Left cardiac atrium (tissue), 4 donors: ENCODE results near the gene CAMK2D. TPM values are rescaled to one million over a fixed set of nuclear protein-coding genes. Genes with fewer than 3 reads are reported as not detected.
A peak's percentile ranks its signal among the peaks of the same experiment; 100 is the strongest.

Source experiments
- ATAC-seq, 2 donors: fragments of 200-7000 bp; cut with Tn5 transposase; one replicate each; pipeline ENCODE4 v1.9.1; 2020; ENCODE audit warnings: mild to moderate bottlenecking in 2 of 2, moderate library complexity in 2 of 2
- DNase-seq: peaks from one replicate; pipeline ENCODE4 v3.0.0-alpha.2; 2020
- intact Hi-C, 2 donors: fragments of 100-400 bp; cut with DNase I; formaldehyde crosslinking; loops; one replicate each; pipeline versions ENCODE4 v1.14.1 to v1.15.1; 2022 to 2023
- total RNA-seq, 2 donors: library from RNA; stranded (reverse); fragmentation: NEBNext Ultra II Directional; extraction: Animal tissue kit (Norgen Biotek cat#: 25700); gene quantifications; one replicate each; pipeline ENCODE4 v1.2.1, GENCODE V29; 2021
- donor health status: DM: no; HTN: yes; CAD: no.
- donor health status: DM: no; HTN: yes; CAD: no; lungs with severe emphysema.
- donor health status: DM: yes; HTN: yes; CAD: no.
- donor health status: Dilated cardiomyopathy.

CAMK2D gene
- total RNA-seq, 2 donors from 2014 or later, result 133 to 136 TPM

DNA sequence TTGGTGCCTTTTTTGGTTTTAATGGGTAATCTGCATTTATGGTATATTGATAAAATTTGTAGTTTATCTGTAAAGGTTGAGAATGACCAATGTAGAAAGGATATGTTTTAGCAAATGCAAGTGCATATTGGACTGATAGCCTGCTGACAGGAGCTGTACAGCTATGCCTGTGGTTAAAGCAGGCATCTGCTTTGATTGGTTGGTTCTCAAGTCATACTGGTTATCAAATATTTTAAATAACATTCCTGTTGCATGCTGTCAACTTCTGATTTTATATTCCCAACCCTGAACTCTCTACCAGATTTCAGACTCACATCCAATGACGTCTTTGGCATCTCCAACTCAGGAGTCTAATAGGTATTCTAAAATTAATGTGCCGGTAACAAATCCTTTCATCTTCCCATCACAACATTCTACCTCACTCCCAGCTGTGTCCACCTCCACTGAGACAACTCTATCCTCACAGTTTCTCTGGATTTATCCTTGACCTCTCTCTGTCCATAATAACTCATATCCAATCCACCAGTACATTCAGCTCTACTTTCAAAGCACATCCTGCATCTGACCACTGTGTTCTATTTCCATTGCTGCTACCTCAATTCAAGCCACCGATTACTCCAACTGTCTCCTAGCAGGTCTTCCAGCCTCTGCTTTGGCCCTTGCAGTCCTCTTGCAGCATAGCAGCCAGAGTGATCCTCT lies 125.7 kb downstream of the CAMK2D start:
- ATAC-seq, result peak; percentile 42 to 76
- no peak for DNase-seq
- intact Hi-C loops, result loop anchor here in 1 of 2 donors (10.0 kb wide), 1 partner anchor 91 kb away; no protein-coding TSS in a partner anchor

DNA sequence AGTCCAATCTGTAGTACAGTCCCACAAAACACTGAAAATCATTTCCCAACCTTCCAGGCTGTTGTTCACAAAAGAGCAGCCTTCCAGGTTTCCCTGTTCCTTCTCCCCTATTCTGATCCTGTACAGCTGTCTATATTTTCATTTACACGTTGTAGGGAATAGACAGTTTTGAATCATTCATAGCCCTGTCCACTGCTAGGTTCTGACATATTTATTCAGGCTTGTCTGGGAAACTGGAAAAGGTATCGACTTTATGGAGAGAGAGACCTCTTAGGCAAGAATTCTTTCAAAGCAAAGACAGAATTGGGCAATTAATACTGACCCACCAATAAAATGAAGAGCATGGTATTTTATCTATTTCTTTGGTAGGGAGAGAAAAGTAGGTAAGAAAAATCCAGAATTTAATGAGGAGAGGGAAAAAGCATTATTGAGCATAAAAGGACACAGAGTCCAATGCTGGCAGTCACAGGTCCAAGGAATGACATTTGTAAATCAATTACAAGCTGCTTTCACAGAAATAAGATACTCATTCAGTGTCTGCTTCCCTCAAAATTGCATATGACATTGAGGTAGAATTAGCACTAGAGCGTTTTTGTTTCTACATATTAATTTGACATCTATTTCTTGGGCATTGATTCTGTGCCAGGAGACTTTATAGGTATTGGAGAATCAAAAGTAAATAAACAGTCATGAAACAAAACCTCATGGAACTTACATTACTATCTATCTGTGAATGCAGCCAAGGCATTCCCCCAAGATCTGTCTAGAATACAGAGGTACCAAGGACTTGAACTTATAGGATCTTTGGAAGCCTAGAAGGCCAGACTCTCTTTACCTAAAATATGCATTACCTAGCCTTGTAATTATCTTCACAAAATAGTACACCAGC lies 127.2 kb downstream of the CAMK2D start:
- DNase-seq (no peak), ATAC-seq (peak in 1 of 2 donors; percentile 15)
- intact Hi-C loops, result loop anchor here in 1 of 2 donors (10.0 kb wide), 1 partner anchor 90 kb away; no protein-coding TSS in a partner anchor

DNA sequence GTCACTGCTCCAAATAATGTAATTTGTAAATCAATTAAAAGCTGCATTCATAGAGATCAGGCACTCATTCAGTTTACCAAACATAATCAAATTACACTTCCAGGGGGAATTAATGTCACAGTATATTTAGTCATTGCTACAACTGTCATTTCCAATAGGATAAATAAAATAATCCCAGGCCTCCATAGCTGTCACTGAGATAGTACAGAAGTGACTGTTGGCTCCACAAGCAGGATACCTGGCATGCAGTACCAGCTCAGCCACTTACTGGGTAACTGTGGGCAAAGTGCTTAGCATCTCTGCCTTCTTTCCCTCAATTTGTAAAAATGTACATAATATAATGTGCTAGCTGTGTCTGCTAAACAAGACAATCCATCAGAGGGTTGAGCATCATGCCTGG lies 128.1 kb downstream of the CAMK2D start:
- DNase-seq (no peak), ATAC-seq (peak; percentile 44 to 45)
- intact Hi-C loops, result loop anchor here in 1 of 2 donors (10.0 kb wide), 1 partner anchor 89 kb away; no protein-coding TSS in a partner anchor

DNA sequence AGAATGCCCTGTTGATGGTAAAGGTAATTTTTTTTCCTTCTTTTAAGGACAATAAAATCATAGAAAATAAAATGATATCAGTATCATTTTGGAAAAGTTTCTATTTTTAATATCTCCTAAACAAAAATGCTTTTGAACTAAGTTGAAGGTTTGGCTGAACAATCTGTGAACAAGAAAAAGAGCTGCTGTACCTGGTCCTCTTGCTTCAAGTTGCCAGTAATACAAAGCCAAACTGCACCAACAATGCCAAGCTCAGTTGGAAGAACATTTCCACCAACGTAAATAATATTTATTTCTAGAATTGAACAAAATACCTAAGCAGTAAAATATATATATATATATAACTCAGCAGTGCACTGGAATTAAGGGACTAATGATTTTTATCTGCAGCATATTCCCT lies 132.8 kb downstream of the CAMK2D start:
- no peak for DNase-seq
- no peak for ATAC-seq
- intact Hi-C loops, result no loop called here

DNA sequence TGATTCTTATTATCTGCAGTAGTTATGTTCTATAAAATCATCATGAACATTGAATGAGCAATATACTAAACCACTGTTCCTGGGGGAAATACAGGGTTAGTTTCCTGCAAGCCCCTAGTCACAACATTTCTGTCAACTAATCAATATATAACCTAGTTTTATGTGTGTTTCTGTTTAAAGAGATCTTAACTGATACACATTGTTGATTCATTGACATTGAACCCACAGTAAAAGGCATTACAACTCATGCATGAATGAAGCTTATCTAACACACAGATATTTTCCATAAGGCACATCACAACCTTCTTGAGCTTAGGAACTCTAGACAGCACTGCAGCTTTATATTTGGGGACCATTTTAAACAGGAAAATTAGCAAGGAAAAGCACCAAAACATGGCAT lies 134.2 kb downstream of the CAMK2D start:
- DNase-seq (no peak), ATAC-seq (no peak)
- intact Hi-C loops, result no loop called here

DNA sequence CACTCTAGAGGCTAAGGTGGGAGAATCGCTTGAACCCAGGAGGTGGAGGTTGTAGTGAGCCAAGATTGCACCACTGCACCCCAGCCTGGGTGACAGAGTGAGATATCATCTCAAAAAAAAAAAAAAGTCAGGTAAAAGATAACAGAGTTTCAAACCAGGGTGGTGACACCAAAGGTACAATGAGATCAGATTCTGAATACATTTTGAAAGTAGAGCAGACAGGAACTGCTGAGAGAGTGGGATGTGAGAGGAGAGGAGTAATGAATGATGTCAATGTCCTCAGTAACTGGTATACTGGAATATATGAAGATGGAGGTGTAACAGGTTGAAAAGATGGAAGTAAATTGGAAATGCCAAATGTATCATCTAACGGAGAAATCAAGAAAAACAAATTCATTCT lies 135.6 kb downstream of the CAMK2D start:
- intact Hi-C loops, result no loop called here
- no peak for DNase-seq
- ATAC-seq, result no peak

DNA sequence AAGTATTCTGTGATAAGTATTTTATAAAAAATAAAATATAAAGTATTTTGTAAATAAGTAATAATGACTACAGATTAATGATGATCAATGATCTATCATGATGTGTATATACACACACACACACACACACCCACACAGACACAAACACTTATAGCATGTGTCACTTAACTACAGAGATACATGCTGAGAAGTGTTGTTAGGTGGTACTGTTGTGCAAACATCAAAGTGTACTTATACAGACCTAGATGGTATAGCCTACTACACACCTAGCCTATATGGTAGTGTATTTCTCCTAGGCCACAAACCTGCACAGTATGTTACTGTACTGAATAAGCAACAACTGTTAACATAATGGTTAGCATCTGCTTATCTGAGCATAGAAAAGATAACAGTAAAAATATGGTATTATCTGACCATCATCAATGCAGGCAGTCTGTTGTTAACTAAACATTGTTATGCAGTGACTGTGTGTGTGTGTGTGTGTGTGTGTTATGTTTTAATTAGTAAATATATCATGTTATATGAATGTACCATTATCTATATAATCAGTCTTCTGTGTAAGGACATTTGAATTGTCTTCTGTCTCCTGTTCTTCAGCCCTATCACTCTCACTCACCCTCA lies 138.2 kb downstream of the CAMK2D start:
- intact Hi-C loops, result no loop called here
- DNase-seq, result no peak
- ATAC-seq, result no peak

DNA sequence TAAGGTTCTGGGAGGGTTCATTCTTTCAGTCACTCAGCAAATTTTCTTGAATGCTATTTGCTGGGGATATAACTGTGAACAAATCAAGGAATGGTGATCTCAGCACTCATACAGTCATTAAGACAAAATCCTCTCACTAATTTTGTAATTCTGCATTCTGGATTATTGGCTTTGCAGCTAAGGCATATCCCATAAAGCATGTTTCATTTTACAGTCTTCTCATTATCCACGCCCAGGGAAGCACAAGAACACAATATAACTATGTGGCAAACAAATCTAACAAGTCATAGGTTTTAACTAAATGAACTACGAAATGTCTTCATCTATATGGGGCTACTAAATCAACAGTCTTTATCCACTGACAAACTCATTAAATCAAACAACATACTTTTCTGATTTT lies 139.9 kb downstream of the CAMK2D start:
- no peak for ATAC-seq
- intact Hi-C loops, result no loop called here
- DNase-seq, result no peak

DNA sequence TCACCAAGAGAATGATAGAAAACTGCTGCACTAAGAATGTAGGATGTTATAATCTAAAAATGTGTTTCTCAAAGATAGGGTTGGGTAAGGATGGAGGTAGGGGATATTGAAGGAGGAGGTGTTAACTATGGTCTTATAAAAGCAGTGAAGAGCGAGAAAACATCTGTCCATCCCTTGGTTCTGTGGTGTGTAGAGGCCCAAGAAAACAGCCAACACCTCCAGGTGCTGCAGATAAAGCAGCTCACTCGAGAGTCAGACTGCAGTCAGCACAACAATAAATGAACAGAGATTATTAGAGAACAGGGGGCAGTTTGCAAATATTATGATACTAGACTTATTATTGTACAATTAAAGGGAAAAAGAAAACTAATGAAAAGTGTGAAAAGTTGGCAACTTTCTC lies 141.5 kb downstream of the CAMK2D start:
- intact Hi-C loops, result no loop called here
- DNase-seq, result no peak
- ATAC-seq, result no peak

DNA sequence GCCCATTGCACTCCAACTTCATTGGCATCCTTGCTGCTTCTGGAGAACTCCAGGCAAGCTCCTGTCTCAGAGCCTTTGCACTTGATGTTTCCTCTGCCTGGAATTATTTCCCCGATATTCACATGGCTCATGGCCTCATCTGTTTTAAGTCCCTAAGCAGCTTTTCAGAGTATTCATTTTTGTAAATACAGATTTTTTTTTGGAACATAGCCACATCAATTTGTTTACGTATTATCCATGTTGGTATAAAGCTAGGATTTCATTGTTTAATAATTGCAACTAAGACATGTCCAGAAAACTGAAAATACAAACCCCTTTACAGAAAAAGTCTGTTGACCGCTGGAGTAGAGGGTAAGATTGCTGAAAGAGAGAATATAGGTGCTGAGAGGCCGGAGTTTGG lies 142.0 kb downstream of the CAMK2D start:
- DNase-seq (no peak), ATAC-seq (no peak)
- intact Hi-C loops, result no loop called here

DNA sequence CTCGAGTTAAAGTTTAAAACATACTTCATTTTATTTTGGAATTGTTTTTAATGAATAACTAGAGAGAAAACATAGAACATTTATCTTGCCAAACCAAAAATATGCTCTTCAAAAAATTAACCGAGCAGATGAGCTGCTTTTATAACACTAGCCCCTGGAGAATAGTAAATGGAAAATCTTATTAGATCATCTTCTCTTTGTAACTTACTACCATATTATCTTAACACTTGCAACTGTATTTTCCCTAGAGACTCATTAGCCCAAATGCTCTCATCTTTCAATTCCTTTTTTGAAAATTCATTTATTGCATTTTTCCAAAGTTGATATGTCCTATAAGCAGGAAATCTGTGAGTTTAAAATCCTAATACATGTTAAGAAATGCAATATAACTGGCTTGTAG lies 143.3 kb downstream of the CAMK2D start:
- no peak for ATAC-seq
- intact Hi-C loops, result no loop called here
- no peak for DNase-seq

DNA sequence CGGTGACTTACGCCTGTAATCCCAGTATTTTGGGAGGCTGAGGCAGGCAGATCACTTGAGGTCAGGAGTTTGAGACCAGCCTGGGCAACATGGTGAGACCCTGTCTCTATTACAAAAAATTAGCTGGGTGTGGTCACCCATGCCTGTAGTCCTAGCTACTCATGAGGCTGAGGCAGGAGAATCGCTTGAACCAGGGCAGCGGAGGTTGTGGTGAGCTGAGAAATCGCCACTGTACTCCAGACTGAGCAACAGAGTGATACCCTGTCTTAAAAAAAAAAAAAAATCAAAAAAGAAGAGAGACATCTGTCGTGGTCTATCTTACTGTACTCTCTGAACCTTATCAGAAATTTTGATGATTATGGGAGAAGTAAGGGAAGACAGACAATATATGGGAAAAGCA lies 144.3 kb downstream of the CAMK2D start:
- intact Hi-C loops, result no loop called here
- DNase-seq (no peak), ATAC-seq (no peak)

DNA sequence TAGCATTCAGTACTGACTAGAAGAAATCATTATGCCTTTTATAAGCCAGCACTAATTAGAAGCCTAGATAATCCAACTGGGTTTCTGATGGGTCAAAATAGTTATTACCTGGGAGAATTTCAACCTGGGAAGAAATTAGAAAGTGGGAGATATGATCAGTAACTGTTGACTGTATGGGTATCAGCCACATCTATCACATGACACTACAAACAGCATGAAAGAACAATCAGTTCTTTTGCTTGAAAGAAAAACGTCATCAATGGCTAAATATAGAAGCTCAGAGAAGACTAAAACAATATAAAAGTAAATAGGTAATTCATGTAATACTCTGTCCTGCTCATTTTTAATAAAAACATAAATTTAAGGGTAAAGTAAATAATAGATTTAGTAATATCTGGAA lies 145.1 kb downstream of the CAMK2D start:
- DNase-seq, result no peak
- no peak for ATAC-seq
- intact Hi-C loops, result no loop called here

DNA sequence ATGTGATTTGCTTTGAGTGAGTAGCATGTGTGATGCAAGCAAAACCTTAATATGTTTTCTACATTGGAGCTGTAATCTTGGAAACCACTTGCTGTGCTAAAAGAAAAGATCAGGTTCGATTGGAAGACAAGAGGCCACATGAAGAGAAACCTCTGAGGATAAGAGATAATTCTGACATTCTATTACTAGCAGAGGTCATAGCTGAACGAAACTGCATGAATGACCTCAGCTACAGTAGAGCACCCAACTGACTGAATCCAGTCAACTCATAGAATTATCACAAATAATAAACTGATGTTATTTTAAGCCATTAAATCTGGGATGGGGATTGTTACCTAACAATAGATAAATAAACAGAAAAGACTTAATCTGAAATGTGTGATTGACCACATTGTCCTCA lies 147.1 kb downstream of the CAMK2D start:
- ATAC-seq (no peak), DNase-seq (no peak)
- intact Hi-C loops, result no loop called here

DNA sequence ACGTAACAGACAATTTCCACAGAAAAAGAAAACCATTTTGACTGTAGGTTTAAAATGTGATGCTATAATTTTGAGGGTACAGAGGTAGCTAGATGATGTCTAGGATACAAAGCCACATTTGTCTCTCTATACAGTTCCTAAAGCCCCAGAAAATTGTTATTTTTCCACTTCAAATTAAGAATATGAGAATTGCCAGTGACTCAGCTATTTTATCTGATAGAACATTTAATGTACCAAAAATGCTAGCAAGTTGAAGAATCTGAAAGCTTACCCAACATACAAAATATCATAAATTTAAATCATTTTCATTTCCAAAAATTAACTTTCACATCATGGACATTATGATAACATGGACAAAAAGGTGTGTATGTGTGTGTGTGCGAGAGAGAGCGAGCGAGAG lies 148.0 kb downstream of the CAMK2D start:
- no peak for DNase-seq
- ATAC-seq, result no peak
- intact Hi-C loops, result no loop called here

DNA sequence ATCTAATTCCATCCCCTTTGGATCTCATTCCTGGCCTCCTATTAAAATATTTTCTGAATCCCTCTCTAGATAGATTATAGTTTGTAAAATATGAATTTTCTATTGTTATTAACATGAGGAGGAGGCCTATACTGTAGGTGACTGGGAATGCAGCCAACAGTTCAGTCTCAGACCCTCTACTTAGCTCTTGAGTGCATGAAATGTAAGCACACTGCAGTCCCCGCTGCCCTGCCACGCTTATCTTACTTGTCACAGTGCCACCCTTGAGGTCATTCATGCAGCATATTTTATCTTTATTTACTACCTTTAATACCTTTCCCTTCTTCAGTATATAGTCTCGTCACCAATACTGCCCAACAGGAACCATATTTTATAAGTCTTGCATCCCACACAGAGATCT lies 151.0 kb downstream of the CAMK2D start:
- no peak for DNase-seq
- ATAC-seq, result peak in 1 of 2 donors; percentile 53
- intact Hi-C loops, result no loop called here

DNA sequence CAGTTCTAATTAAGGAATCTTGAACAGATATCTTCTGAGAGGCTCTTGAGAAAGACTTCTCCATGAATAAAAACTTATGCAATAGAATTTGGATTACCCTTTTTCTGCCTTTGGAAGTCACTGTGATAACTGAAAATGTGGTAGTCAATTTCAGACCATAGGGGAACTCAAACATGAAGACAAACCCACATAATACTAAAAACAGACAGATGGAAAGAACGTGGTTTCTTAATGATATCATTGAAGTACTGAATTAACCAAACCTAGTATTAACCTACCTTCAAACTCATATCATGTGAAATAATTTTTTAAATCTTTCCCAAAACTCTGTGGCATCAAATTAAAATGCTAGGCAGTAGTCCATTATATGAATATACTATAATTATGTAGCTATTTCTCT lies 153.5 kb downstream of the CAMK2D start:
- intact Hi-C loops, result no loop called here

DNA sequence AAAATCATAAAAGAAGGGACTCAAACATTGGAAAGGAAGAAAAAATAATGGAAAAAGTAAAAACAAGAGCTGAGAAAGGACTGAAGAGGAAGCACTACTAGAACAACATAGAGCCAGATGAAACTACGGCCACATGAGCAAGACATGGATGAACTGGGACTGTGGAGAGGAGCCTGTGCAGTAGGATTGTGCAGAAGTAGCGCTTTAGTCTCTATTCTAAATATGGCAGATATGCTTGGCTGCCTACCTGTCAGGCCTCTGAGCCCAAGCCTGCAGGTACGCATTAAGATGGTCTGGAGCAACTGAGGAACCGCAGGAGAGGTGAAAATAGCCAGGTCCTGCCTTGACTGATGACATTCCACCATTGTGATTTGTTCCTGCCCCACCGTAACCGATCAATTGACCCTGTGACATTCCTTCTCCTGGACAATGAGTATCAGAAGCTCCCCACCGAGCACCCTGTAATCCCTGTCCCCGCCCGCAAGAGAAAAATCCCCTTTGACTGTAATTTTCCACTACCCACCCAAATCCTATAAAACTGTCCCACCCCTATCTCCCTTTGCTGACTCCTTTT lies 154.3 kb downstream of the CAMK2D start:
- DNase-seq (no peak), ATAC-seq (no peak)
- intact Hi-C loops, result no loop called here

More for the DNA sequence above, 153.5 kb downstream of the CAMK2D start:
- no peak for ATAC-seq
- DNase-seq, result no peak

DNA sequence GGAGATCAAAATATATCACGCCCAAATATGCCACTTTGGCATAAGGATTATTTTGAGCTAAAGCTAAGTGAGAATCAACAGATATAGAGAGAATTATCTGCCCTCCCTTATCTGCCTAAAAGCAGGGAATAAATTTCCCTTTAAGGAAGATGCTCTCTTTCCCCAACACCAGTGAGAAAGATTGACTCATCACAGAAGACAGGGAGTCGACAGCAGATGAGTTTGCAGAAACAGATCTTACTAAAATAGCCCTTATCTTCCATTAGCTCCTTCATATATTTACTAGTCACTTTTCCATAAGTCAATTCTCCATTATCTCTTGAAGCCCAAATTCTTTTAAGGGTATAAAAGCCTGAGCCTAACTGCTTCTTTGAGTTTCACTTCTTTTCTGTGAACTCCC lies 156.6 kb downstream of the CAMK2D start:
- intact Hi-C loops, result no loop called here
- ATAC-seq (peak in 1 of 2 donors; percentile 64), DNase-seq (no peak)

DNA sequence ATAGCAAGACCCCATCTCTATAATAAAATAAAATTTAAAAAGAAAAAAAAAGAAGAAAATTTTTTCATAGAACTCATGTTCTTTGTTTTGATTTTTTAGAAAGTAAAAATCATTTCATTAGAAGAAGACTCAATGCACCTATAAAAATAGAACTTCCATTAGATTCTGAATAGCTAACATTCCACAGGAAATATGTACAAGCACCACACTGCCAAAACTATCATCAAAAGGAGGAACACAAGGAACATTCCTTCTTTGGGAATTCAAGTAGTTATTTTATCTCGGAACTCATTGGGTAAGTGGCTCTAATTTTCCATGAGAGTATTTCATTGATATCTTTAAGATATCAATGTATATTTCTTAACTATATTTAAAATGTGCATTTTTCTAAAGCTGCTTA lies 157.6 kb downstream of the CAMK2D start:
- no peak for ATAC-seq
- intact Hi-C loops, result no loop called here
- DNase-seq, result no peak
